ENCODE results near the gene MRPS10. TPM values are rescaled to one million over a fixed set of nuclear protein-coding genes. Genes with fewer than 3 reads are reported as not detected.
A peak's percentile ranks its signal among the peaks of the same experiment; 100 is the strongest.

MRPS10 gene
- total RNA-seq, 2 donors from 2014 or later, result 24.9 to 30.6 TPM

DNA sequence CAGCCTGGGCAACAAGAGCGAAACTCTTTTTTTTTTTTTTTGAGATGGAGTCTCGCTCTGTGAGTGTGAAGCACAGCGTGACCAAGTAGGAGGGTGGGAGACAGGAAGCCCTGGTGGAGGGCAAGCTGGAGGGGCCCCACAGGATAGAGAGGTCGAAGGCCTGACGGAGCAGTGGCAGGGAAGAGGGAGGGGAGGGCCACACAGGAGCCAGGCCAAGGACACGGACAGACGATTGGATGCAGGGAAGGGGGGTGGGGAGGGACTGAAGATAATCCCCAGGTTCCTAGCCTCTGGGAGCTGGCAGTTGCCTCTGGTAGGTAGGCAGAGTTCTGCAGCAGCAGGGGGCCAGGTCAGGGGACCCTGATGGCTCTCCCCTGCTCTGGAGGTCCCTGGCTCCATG is 55.3 kb downstream of the MRPS10 start:
- intact Hi-C loops (cut with DNase I, micrococcal nuclease), result loop anchor here in 1 of 2 donors (10.0 kb wide), 1 partner anchor 88 kb away; no protein-coding TSS in a partner anchor
- DNase-seq, result no peak

DNA sequence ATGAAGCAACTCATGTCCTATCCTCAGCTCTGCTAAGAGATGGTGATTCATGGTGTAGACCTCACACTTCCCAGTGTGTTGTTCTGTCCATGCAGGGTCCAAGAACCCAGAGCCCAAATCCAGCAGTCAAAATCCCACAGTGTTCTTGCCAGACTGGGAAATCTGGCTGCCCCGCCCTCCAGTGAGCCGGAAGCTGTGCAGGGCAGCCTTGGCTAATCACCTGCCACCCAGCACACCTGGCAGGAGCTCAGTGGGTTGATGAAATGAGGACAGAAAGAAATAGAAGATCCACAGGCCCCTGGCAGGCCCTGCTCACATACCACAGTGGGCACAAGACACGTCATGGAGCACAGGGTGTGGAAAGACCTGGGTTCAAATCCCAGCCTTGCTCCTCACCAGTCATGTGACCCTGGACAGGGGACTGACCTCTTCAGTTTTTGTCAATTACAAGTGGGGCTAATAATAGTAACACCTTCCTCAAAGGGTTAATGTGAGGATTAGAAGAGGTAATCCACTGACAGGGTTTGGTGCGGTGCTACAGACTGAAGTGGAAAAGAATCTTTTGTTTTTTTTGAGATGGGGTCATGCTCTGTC is 58.1 kb downstream of the MRPS10 start:
- ATAC-seq (peak; percentile 76), DNase-seq (no peak)
- intact Hi-C loops (cut with DNase I, micrococcal nuclease), result loop anchor here in 1 of 2 donors (10.0 kb wide), 1 partner anchor 85 kb away; no protein-coding TSS in a partner anchor

More for the DNA sequence above, 55.3 kb downstream of the MRPS10 start:
- ATAC-seq, result no peak

DNA sequence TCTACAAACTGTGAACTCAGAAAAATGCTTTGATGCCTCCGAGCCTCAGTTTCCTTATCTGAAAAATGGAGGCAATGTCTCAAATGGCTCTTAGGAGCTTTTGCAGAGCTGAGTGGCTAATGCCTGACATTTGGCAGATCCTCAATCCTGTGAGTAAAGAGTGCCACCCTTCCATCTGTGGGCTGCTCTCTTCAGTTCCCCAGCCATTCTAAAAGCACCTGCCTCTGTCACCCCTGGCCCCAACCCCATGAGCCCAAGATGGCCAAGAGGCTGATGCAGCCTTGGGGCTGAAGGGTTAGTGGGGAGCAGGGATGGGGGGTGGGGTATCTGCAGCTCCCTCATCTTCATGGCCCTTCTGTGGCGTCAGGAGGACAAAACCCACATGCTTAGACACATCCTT is 59.0 kb downstream of the MRPS10 start:
- DNase-seq (no peak), ATAC-seq (no peak)
- intact Hi-C loops (cut with DNase I, micrococcal nuclease), result no loop called here

DNA sequence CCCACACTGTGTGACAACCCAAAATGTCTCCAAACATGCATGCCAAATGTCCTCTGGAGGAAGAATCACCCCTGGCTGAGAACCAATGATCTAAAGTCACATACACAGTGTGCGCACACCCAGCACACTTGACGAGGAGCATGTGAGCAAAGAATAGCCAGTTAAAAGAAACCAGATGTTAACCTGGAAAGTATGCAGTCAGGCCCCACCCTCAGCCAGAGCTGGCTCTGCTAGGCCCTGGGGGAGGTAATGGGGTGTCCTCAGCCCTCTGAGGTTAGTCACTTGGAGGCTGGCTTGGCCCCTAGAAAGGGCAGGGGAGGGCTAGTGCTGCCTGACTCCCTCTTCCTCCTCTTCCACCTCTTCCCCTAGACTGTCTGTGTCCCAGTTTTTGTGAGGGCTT is 59.6 kb downstream of the MRPS10 start:
- DNase-seq (no peak), ATAC-seq (peak; percentile 21)

More for the DNA sequence above, 59.6 kb downstream of the MRPS10 start:
- intact Hi-C loops (cut with DNase I, micrococcal nuclease), result no loop called here

Other genes with a start within 250 kb of the MRPS10 start
- gene TAF8, start 167.3 kb downstream of the MRPS10 start, total RNA-seq, result 10 to 100 TPM; 19.0 to 19.7 TPM
- 10 to 100 TPM; 49.7 to 66.2 TPM for gene C6orf132, start 75.2 kb downstream of the MRPS10 start, total RNA-seq
- gene GUCA1A, start 44.5 kb downstream of the MRPS10 start, total RNA-seq, result not detected
- gene GUCA1B, start 22.9 kb downstream of the MRPS10 start, total RNA-seq, result 1 to 10 TPM in 1 of 2 donors, not detected in 1; 1.0 TPM
- gene TRERF1, start 234.1 kb upstream of the MRPS10 start, total RNA-seq, result 1 to 10 TPM; 2.3 to 4.0 TPM